Neural progenitor cell (in vitro differentiated cells): ENCODE data around the gene GRID1.

ENCODE experiments used
- CTCF ChIP-seq: fragments of 200-600 bp; sonication (generic); IDR thresholded peaks from 2 replicates; pipeline ENCODE4 v1.5.1; 2017; ENCODE audit warnings: antibody characterized with exemption, mild to moderate bottlenecking
- EZH2 ChIP-seq: fragments of 200-600 bp; sonication (generic); IDR thresholded peaks from 2 replicates; pipeline ENCODE4 v1.6.1; 2017; ENCODE audit warnings: antibody characterized with exemption, mild to moderate bottlenecking, moderate library complexity

GRCh38 chr10:85874208-85874607 lies 492.4 kb downstream of the GRID1 start:
- TF ChIP-seq EZH2 (no peak), CTCF (no peak)
